Measurements from ENCODE around the gene FICD. TPM values are rescaled to one million over a fixed set of nuclear protein-coding genes. Genes with fewer than 3 reads are reported as not detected.

Gene FICD
- total RNA-seq, 6 experiments from 2014 or later: 8.5 to 12.1 (median 9.9) TPM

GRCh38 chr12:108477055-108477880, 37.8 kb upstream of the FICD start:
- H3K9me3 Mint-ChIP-seq: no peaks in the 10 kb centered on the region
- TF ChIP-seq, protein P1, sequence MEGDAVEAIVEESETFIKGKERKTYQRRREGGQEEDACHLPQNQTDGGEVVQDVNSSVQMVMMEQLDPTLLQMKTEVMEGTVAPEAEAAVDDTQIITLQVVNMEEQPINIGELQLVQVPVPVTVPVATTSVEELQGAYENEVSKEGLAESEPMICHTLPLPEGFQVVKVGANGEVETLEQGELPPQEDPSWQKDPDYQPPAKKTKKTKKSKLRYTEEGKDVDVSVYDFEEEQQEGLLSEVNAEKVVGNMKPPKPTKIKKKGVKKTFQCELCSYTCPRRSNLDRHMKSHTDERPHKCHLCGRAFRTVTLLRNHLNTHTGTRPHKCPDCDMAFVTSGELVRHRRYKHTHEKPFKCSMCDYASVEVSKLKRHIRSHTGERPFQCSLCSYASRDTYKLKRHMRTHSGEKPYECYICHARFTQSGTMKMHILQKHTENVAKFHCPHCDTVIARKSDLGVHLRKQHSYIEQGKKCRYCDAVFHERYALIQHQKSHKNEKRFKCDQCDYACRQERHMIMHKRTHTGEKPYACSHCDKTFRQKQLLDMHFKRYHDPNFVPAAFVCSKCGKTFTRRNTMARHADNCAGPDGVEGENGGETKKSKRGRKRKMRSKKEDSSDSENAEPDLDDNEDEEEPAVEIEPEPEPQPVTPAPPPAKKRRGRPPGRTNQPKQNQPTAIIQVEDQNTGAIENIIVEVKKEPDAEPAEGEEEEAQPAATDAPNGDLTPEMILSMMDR (IDR thresholded peaks at IDR 0.05): no peak

DNA sequence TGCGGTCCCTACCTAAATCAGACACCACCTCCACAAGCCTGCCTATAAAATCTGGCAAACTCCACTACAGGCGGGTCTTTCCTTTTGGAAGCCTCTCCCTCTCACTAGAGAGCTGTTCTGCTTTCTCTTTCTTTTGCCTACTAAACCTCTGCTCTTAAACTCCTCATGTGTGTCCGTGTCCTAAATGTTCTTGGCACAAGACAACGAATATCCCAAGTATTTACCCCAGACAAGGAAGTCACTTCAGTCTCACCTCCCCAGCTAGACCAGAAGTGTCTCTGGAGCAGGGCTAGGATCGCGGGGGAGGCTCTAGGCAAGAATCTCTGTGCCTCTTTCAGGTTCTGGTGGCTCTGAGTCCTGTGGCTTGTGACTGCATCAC, 37.2 kb upstream of the FICD start:
- DNase-seq: no peak
- no peaks in the 10 kb centered on the region for H3K9me3 Mint-ChIP-seq
- peaks cover 5% of the 10 kb centered on the region; the same call in 1 of the 2 replicates for H3K27me3 Mint-ChIP-seq (ENCODE audit: insufficient read depth)
- TF ChIP-seq, protein P1 (IDR thresholded peaks at IDR 0.05): no peak
- H3K4me3 Mint-ChIP-seq: peak overlapping the region; percentile 7; the same call in 1 of the 2 replicates
- H3K36me3 Mint-ChIP-seq (ENCODE audit: low read depth): no peaks in the 10 kb centered on the region
- peaks cover 7% of the 10 kb centered on the region for H3K4me1 Mint-ChIP-seq (ENCODE audit: low read depth)
- H3K27ac Mint-ChIP-seq: no peak overlapping the region

More at GRCh38 chr12:108477055-108477880, 37.8 kb upstream of the FICD start:
- Mint-ChIP-seq H3K4me1 (ENCODE audit: low read depth) (peaks cover 1% of the 10 kb centered on the region), H3K4me3 (no peak overlapping the region), H3K27ac (no peak overlapping the region), H3K36me3 (ENCODE audit: low read depth) (no peaks in the 10 kb centered on the region), H3K27me3 (ENCODE audit: insufficient read depth) (peaks cover 5% of the 10 kb centered on the region; the same call in 1 of the 2 replicates)
- no peak for DNase-seq

DNA sequence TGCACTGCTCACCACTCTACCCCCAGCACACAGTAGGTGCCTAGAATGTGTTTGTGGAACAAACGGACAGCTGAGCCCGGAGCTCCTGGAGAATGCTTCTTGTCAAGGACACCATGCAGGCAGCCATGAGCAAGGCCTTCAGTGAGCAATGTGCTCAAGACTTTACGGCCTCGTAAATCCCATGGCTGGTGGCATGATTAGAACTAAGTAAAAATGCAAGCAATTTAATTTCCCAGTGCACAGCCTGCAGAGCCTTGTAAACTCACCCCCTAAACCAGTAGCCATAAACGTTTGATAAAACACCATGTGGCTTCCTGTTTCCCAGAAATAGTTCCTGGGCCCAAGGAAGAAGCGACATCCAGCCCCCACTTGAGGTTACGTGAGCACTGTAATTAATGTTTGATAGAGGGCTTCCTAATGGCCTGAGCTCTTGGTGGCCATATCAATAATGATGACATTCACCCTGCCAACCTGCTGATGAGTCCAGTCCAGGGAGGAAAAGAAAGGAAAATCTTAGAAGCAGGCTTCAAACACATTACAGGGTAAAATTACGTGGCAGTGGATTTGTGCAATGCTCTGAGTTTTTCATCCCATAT, 36.4 kb upstream of the FICD start:
- Mint-ChIP-seq H3K9me3 (no peaks in the 10 kb centered on the region), H3K4me3 (no peak overlapping the region), H3K27ac (no peak overlapping the region), H3K27me3 (ENCODE audit: insufficient read depth) (peaks cover 5% of the 10 kb centered on the region; the same call in 1 of the 2 replicates), H3K36me3 (ENCODE audit: low read depth) (no peaks in the 10 kb centered on the region), H3K4me1 (ENCODE audit: low read depth) (peaks cover 9% of the 10 kb centered on the region)
- DNase-seq: no peak
- TF ChIP-seq, protein P1 (IDR thresholded peaks at IDR 0.05): no peak

- TF ChIP-seq, protein P1 (IDR thresholded peaks at IDR 0.05): no peak
- Mint-ChIP-seq H3K9me3 (no peaks in the 10 kb centered on the region), H3K36me3 (ENCODE audit: low read depth) (no peaks in the 10 kb centered on the region), H3K4me1 (ENCODE audit: low read depth) (peaks cover 9% of the 10 kb centered on the region), H3K4me3 (no peak overlapping the region), H3K27ac (no peak overlapping the region), H3K27me3 (ENCODE audit: insufficient read depth) (peaks cover 5% of the 10 kb centered on the region; the same call in 1 of the 2 replicates)
- no peak for DNase-seq
These were observed 35.6 kb upstream of the FICD start for GRCh38 chr12:108479364-108480070.

DNA sequence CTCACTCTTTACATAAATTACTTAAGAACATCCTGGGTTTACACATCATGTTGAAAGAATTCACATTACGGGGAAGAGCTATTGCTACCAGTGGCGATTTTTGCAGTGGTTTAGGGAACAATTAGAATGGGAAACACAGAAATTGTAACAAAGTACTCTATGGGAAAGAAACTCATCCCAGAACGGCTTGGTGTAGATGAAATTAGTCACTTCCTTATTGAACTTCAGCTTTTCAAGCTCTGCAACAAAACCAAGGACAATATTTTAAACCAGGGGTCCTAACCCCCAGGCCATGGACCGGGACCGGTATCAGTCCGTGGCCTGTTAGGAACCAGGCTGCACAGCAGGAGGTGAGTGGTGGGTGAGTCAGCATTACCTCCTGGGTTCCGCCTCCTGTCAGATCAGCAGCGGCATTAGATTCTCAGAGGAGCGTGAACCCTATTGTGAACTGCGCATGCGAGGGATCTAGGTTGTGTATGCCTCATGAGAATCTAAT, 32.3 kb upstream of the FICD start:
- no peaks in the 10 kb centered on the region; the same call in 1 of the 2 replicates for H3K9me3 Mint-ChIP-seq
- H3K4me3 Mint-ChIP-seq: no peak overlapping the region
- TF ChIP-seq, protein P1 (IDR thresholded peaks at IDR 0.05): no peak
- H3K27ac Mint-ChIP-seq: no peak overlapping the region
- H3K27me3 Mint-ChIP-seq (ENCODE audit: insufficient read depth): no peaks in the 10 kb centered on the region
- peaks cover 9% of the 10 kb centered on the region for H3K4me1 Mint-ChIP-seq (ENCODE audit: low read depth)
- no peaks in the 10 kb centered on the region for H3K36me3 Mint-ChIP-seq (ENCODE audit: low read depth)
- no peak for DNase-seq

Data from HFFc6 (cell line).